Peyer's patch (tissue), 4 donors: ENCODE data around the gene DOCK6.

Source experiments
- CTCF ChIP-seq, 6 experiments: fragments of 450-650 bp in 4 of 6; fragments of 200-600 bp in 2 of 6; sonication (generic) in 1 of 6; IDR thresholded peaks; one replicate each; pipeline ENCODE4 v1.5.1; 2017 to 2019; ENCODE audit warnings: antibody characterized with exemption in 6 of 6, mild to moderate bottlenecking in 3 of 6, moderate library complexity in 1 of 6
- POLR2A ChIP-seq, 2 donors: fragments of 450-650 bp; IDR thresholded peaks; one replicate each; pipeline ENCODE4 v1.5.1; 2017; ENCODE audit warnings: antibody characterized with exemption in 2 of 2, mild to moderate bottlenecking in 2 of 2, moderate library complexity in 2 of 2

DNA sequence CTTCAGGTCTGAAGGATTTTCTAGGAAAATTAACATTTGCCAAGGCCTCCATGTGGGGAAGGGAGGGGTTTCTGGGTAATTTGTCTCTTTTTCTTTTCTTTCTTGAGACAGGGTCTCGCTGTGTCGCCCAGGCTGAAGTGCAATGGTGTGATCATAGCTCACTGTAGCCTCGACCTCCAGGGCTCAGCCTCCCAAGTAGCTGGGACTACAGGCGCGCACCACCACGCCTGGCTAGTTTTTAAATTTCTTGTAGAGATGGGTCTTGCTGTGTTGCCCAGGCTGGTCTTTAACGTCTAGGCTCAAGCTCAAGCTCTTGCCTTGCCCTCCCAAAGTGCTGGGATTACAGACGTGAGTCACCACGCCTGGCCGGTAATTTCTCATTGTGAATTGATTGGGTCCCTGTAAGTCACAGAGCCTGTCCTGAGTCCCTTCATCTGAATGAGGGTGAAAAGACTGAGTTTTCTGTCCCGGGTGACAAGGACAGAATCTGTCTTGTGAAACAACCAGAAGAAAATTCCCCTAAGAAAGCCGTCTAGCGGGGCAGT is 96.8 kb downstream of the DOCK6 start:
- TF ChIP-seq POLR2A (IDR thresholded peaks at IDR 0.05) = no peak
- TF ChIP-seq CTCF (IDR thresholded peaks at IDR 0.05) = no peak
